NCI-H146 (cell line): ENCODE measurements around the gene ZNF23.
A peak's percentile ranks its signal among the peaks of the same experiment; 100 is the strongest.

ENCODE experiments used
- DNase-seq: peaks from one replicate; lab custom pipeline; 2025; lab: John Stamatoyannopoulos, UW

ZNF23 gene

GRCh38 chr16:71426069-71426879 is 35.8 kb downstream of the ZNF23 start:
- DNase-seq: peak; percentile 97

DNA sequence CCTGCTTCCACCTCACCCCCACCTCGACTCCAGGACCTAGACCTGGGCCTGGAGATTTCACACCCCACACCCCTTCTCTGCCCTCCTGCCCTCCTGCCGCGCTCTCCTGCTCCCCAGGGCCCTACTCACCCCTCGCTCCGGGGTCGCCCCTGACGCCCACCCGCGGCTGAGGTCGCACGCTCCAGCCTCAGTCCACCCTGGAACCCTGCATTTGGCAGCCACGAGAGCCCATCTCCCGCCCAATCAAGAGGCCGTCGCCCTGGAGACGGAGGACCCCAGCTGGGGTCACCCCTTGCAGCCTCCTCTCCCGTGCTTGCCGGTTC is 36.3 kb downstream of the ZNF23 start:
- no peak for DNase-seq

GRCh38 chr16:71424626-71425025 is 37.4 kb downstream of the ZNF23 start:
- DNase-seq: no peak

DNA sequence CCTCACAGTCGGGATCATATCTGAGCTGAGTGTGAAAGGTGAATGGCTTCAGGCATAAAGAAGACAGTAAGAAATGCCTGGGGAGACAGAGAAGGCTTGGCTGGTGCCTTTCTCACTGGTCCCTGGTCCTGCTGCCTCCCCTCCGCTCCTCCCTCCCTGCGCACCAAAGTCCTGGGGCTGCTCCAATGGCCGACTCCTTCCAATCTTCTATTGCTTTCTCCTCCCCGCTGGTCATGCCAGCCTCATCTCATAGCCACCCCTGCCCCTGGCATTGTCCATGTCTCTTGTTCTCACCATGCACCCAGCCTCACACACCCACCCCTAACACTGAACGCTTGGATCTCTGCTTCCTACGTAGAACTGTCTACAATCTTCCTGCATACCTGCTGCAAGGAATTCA is 38.2 kb downstream of the ZNF23 start:
- no peak for DNase-seq

DNA sequence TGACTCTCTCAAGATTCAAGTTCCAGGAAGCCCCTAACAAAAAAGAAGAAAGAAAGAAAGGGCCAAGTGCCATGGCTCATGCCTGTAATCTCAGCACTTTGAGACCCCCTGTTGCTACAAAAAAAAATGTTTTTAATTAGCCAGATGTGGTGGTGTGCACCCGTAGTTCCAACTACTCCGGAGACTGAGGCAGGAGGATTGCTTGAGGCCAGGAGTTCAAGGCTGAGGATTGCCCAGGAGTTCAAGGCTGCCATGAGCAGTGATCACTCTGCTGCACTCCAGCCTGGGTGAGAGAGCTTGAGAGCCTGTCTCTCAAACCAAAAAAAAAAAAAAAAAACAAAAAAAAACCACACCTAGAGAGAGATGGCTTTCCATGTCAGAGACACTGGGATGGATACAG is 39.0 kb downstream of the ZNF23 start:
- DNase-seq: no peak

- DNase-seq: peak; percentile 10
Measured at GRCh38 chr16:71421911-71422310, 40.1 kb downstream of the ZNF23 start.

DNA sequence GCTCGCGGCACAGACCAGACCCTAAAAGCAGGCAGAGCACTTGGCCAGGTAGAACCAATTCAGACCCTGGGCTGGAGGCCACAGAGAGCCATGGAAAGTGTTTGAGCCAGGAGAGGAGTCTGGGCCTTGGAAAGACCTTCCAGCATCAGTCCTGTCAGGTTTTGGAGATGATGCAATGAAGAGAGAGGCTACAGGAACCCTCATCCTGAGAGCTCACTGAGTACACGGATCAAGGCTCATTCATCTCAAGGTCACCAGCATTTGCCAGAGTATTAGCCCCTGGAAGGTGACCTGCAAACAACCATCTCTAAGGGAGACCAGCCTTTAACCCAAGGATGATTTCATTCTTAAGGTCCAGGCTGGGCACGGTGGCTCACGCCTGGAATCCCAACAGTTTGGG is 48.0 kb downstream of the ZNF23 start:
- no peak for DNase-seq

DNA sequence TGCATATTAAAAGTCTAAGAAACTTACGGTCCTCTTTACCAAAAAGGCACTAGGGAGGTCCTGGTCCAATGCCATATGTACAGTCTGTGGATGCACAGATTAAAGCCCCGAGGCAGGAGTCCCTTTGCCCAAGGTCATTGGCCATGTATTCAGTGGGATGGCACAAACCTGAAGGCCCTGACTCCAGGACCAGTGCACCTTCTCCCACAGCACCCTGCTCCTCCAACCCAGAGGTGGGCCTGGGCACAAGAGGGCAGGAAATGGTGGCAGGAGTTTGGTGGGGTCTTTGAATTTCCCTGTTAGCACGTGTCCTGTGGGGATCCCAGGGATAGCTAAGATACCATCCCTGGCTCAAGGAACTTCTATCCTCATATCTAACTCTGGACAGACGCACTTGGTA is 48.7 kb downstream of the ZNF23 start:
- no peak for DNase-seq

- peak; percentile 74 for DNase-seq
Measured at GRCh38 chr16:71412270-71413160, 49.5 kb downstream of the ZNF23 start.

- no peak for DNase-seq
Measured at GRCh38 chr16:71410146-71410545, 51.9 kb downstream of the ZNF23 start.

- DNase-seq: no peak
Measured at GRCh38 chr16:71409011-71409775, 52.9 kb downstream of the ZNF23 start.

DNA sequence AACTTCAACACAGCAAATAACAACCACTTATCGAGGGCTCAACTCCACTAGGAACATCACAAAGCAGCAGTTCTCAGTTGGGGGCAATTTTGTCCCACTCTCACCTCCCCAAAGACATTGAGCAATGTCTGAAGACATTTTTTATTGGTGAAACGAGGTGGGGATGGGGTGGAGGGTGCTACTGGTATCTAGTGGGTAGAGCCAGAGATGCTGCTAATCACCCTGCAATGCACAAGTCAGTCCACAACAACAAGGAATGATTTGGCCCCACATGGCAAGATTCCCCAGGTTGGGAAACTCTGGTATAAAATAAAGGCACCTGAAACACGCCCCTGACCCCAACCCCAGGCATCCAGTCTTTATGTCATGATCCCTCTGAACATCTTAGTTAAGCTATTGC is 53.5 kb downstream of the ZNF23 start:
- no peak for DNase-seq

DNA sequence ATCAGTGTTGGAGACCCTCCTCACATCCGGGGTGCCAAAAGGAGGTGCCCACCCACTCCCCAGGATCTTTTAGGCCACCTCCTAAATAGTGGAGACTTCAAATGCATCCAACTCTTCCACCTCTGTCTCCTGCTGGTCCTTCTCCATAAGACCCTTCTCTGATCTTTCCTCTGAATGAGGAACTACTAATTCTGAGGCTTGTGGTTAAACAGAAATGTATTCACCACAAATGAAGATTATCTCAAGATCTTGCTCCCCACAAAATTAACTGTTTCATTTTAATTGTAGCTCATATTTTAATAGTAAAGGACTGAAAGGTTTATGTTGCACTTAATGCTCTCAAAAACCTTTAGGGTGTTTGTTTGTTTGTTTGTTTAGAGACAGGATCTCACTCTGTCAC is 54.3 kb downstream of the ZNF23 start:
- DNase-seq: no peak

GRCh38 chr16:71406724-71407123 is 55.3 kb downstream of the ZNF23 start:
- DNase-seq: no peak

GRCh38 chr16:71406316-71406715 is 55.7 kb downstream of the ZNF23 start:
- DNase-seq: no peak

GRCh38 chr16:71404364-71404763 is 57.7 kb downstream of the ZNF23 start:
- no peak for DNase-seq

DNA sequence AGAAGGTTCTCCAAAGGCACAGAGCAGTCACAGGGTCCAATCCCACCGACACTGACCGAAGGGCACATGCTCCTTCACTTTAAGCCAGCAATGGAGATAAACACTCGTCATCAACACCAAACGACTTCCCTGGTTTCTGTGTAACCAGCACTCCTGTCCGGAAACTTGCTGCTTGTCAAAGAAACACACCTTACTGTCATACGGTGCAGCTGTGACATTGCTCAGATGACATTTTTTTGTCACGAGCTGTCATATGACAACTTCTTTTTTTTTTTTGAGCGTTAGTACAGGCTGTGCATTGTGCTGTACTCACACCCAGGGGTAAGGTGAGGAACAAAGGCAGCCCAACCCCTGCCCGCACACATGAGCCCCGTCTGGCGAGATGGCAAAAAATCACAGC is 59.4 kb downstream of the ZNF23 start:
- no peak for DNase-seq

- no peak for DNase-seq
Measured at GRCh38 chr16:71402007-71402406, 60.0 kb downstream of the ZNF23 start.

DNA sequence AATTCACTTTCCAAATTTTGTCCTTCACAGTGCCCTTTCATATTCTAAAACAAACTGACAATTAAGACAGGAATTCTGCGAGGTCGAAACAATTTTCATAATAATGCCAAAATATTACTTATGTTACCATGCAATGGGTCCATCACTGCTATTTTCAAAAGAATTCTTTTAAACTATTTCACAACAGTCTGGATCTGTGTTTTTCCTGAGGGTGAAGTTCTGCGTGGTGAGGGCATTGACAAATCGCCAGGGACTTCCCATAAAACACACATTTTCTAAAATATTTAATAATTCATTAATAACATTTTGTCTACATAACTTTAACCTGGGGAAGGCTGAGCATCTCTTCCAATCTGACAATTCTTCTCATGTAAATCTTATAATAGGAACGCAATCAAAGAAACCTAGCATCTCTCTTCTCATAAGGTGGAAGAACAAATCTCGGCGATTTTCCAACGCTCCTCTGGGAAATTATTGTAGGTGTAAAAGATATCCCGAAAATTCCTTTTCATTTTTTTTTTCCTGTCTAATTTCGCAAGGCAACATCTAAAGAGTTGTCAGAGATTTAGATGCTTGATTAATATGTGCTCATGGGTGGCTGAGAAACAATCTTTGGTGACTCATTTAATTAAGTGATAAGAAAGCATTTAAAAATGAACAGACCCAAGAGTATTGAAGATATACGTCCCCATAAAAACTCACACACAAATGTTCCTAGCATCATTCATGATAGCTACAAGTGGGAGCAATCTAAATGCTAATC is 62.1 kb downstream of the ZNF23 start:
- no peak for DNase-seq
